Right lobe of liver (tissue), 6 donors: ENCODE results near the gene FSD2. TPM values are rescaled to one million over a fixed set of nuclear protein-coding genes. Genes with fewer than 3 reads are reported as not detected.
A peak's percentile ranks its signal among the peaks of the same experiment; 100 is the strongest.

ENCODE experiments used
- ATAC-seq, 4 donors: fragments of 200-7000 bp; cut with Tn5 transposase; one replicate each; pipeline ENCODE4 v1.9.1; 2020; ENCODE audit warnings: mild to moderate bottlenecking in 4 of 4, moderate library complexity in 4 of 4
- DNase-seq, 3 donors: peaks; one replicate each; pipeline ENCODE4 v3.0.0-alpha.2; 2020
- H3K27ac ChIP-seq, 3 donors: fragments of 200-600 bp; one replicate each; pipeline ENCODE4 v1.8.0; 2022
- H3K27me3 ChIP-seq, 2 donors: fragments of 200-600 bp; one replicate each; pipeline ENCODE4 v1.8.0; 2022
- H3K36me3 ChIP-seq, 4 donors: fragments of 200-600 bp; sonication (generic) in 1 of 4; one replicate each; pipeline versions ENCODE4 v1.5.1 to v1.8.0; 2017 to 2022; ENCODE audit warnings: control low read depth in 1 of 4
- H3K4me1 ChIP-seq, 4 donors: fragments of 200-600 bp; sonication (generic) in 1 of 4; one replicate each; pipeline versions ENCODE4 v1.5.1 to v1.8.0; 2017 to 2022; ENCODE audit warnings: control low read depth in 1 of 4
- H3K4me3 ChIP-seq, 3 donors: fragments of 200-600 bp; one replicate each; pipeline ENCODE4 v1.8.0; 2022
- H3K9me3 ChIP-seq, 4 donors: fragments of 200-600 bp; sonication (generic) in 1 of 4; one replicate each; pipeline versions ENCODE4 v1.5.1 to v1.8.0; 2017 to 2022; ENCODE audit warnings: control low read depth in 1 of 4
- CTCF ChIP-seq, 4 donors: fragments of 200-600 bp in 3 of 4; fragments of 450-650 bp in 1 of 4; IDR thresholded peaks; one replicate each; pipeline versions ENCODE4 v1.5.1 to v1.8.0; 2016 to 2022; ENCODE audit warnings: antibody characterized with exemption in 4 of 4, mild to moderate bottlenecking in 2 of 4
- POLR2A ChIP-seq: fragments of 450-650 bp; IDR thresholded peaks from one replicate; pipeline ENCODE4 v1.6.1; 2017; ENCODE audit warnings: antibody characterized with exemption, mild to moderate bottlenecking
- WGBS: methylation state at CpG from one replicate; pipeline ENCODE4 v1.1.6; 2018; ENCODE audit warnings: low coverage, low lambda C conversion rate; ENCODE audit not compliant: insufficient coverage; ENCODE audit errors: missing lambda C conversion rate; 5-methylcytosine and 5-hydroxymethylcytosine counted together
- intact Hi-C, 2 donors: fragments of 100-400 bp; cut with DNase I; formaldehyde crosslinking; loops; one replicate each; pipeline versions ENCODE4 v1.11.2 to v1.14.1; 2022
- total RNA-seq, 6 experiments: library from RNA; depleted of rRNA in 2 of 6; stranded (reverse); fragments of >200 nt in 2 of 6; fragmentation: NEBNext Ultra II Directional in 3 of 6; extraction: Animal tissue kit (Norgen Biotek cat#: 25700) in 3 of 6; gene quantifications; one replicate each; pipeline versions ENCODE4 v1.1.0 to v1.2.4, GENCODE V29; 2016 to 2023
- donor health status: DM: no; HTN: yes; CAD: no.
- donor health status: DM: no; HTN: no; CAD: no.
- donor health status: DM: no; HTN: no; CAD: no.
- donor health status: DM: no; HTN: yes; CAD: no.
- donor health status: DM: no; HTN: yes; CAD: no.

The FSD2 gene
- total RNA-seq, 6 experiments from 2014 or later, result not detected

- no peaks in the 10 kb centered on the region for H3K27me3 ChIP-seq
- peaks cover 0 to 21% (median 3%) of the 10 kb centered on the region in 4 donors for H3K36me3 ChIP-seq
- WGBS, result 96% methylated on average over 8 of the region's 14 CpGs
- H3K27ac ChIP-seq, result no peak overlapping the region
- no peaks in the 10 kb centered on the region for H3K9me3 ChIP-seq
- H3K4me3 ChIP-seq, result no peak overlapping the region
- DNase-seq (peak in 1 of 3 donors; percentile 10), ATAC-seq (no peak)
- TF ChIP-seq CTCF (IDR thresholded peaks at IDR 0.05) (no peak), POLR2A (no peak)
- intact Hi-C loops, result loop anchor here in 1 of 2 donors (10.0 kb wide), 1 partner anchor 153 kb away; no protein-coding TSS in a partner anchor
- peaks cover 0 to 17% (median 10%) of the 10 kb centered on the region in 4 donors for H3K4me1 ChIP-seq
Observed at GRCh38 chr15:82851306-82851850, 45.5 kb upstream of the FSD2 start.

DNA sequence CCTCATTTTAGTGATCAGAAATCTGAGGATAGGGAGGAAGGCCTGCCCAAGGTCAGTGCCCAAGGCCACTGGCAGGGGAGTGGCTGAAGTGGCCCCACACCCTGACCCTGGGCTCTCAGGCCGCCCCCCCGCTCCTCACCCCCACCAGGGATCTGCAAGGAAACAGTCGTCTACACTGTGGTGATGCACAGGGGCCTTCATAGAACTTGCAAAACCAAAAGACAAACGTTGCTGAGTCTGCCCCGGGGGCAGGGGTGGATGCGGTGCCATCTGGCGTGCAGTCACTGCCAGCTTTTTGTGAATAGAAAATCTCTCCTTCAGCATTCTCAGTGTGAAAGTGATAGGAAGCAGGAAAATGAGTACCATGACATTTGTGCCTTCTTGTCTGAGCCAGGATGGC is 44.9 kb upstream of the FSD2 start:
- no peak for ATAC-seq
- intact Hi-C loops, result loop anchor here in 1 of 2 donors (10.0 kb wide), 1 partner anchor 154 kb away; no protein-coding TSS in a partner anchor
- H3K36me3 ChIP-seq, result peaks cover 0 to 21% (median 3%) of the 10 kb centered on the region in 4 donors
- TF ChIP-seq POLR2A (no peak), CTCF (IDR thresholded peaks at IDR 0.05) (no peak)
- H3K4me1 ChIP-seq, result peaks cover 0 to 17% (median 10%) of the 10 kb centered on the region in 4 donors
- H3K27ac ChIP-seq, result no peak overlapping the region
- no peak overlapping the region for H3K4me3 ChIP-seq
- 33% methylated on average over 1 of the region's 7 CpGs for WGBS
- H3K27me3 ChIP-seq, result no peaks in the 10 kb centered on the region
- no peaks in the 10 kb centered on the region for H3K9me3 ChIP-seq
- DNase-seq, result no peak

DNA sequence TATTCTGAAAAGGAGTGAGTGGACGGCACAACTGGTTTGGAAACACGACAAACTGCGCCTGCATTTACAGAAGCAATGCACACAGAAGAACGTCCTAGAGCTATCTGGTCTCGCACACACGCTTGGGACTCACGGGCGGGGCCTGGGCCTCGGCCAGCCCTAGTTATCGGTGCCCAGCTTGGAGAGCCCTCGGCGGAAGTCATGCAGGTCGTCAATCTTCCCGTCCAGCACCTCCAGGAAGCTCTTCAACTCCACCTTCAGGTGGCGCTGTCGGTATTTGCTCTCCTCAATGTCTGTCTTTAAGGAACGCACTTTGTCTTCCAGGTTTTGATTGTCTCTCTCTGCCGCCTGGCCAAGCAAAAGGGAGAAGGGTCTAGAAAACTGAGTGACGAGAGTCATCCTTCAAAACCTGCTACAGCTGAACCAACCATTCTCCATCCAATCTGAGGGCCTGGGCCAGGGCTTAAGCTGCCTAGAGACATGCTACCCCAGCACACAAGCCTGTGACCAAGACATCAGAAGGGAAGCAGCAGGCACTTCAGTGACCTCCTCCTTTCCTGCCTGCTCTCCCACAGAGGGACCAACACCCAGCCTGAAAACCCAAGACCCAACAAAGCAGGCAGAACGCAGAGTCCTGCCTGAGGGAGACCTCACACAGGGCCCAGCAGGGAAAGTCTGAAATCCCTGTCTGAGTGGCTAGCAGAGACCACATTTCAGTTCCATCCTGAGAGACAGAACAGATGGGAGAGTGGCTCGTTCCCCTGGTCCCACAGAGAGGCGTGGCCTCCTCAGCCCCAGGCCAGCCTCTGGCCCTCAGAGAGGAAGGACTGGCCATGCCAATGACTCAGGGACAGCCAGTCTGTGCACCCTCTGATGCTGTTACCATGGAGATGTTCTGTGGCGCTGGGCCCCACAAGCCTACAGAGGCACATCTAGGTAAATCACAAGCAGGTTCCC is 44.0 kb upstream of the FSD2 start:
- DNase-seq, result peak; percentile 88 to 93 (median 93)
- Histone ChIP-seq H3K27ac (peak overlapping the region; percentile 23 to 86 (median 77)), H3K36me3 (peaks cover 0 to 21% (median 3%) of the 10 kb centered on the region in 4 donors), H3K4me1 (peaks cover 0 to 17% (median 10%) of the 10 kb centered on the region in 4 donors), H3K9me3 (no peaks in the 10 kb centered on the region), H3K27me3 (no peaks in the 10 kb centered on the region), H3K4me3 (no peak overlapping the region)
- intact Hi-C loops, result loop anchor here (10.0 kb wide), 2 partner anchors 125 to 155 kb away; no protein-coding TSS in a partner anchor
- TF ChIP-seq POLR2A (no peak), CTCF (IDR thresholded peaks at IDR 0.05) (peak; percentile 69 to 86 (median 78))
- ATAC-seq, result peak; percentile 95 to 98 (median 96)
- 8% methylated on average over 9 of the region's 23 CpGs for WGBS

GRCh38 chr15:82848241-82848993 is 42.5 kb upstream of the FSD2 start:
- intact Hi-C loops, result loop anchor here in 1 of 2 donors (10.0 kb wide), 1 partner anchor 126 kb away; no protein-coding TSS in a partner anchor
- WGBS, result 71% methylated on average over 1 of the region's 9 CpGs
- ATAC-seq (peak in 1 of 4 donors; percentile 5), DNase-seq (no peak)
- Histone ChIP-seq H3K4me1 (peaks cover 0 to 17% (median 9%) of the 10 kb centered on the region in 4 donors), H3K27me3 (no peaks in the 10 kb centered on the region), H3K9me3 (no peaks in the 10 kb centered on the region), H3K4me3 (no peak overlapping the region), H3K27ac (peak overlapping the region in 1 of 3 donors; percentile 86), H3K36me3 (peaks cover 0 to 21% (median 3%) of the 10 kb centered on the region in 4 donors)
- TF ChIP-seq POLR2A (no peak), CTCF (IDR thresholded peaks at IDR 0.05) (no peak)
